Measurements from ENCODE around the gene CHCHD5. TPM values are rescaled to one million over a fixed set of nuclear protein-coding genes. Genes with fewer than 3 reads are reported as not detected.

Gene CHCHD5
- total RNA-seq, 1 experiment from 2014 or later: 32.3 TPM

- no peaks in the 10 kb centered on the region for H3K79me1 ChIP-seq (ENCODE audit: insufficient read depth, low read depth, low read length, poor library complexity, severe bottlenecking)
- H3K56ac ChIP-seq (ENCODE audit: insufficient read length, low read depth, low read length): no peak overlapping the region
- DNase-seq: no peak
- Mint-ChIP-seq H3K4me3 (peak overlapping the region; percentile 86 to 95), H3K36me3 (ENCODE audit: insufficient read depth in 1 of 3, low read depth in 3 of 3) (peaks cover 13 to 23% (median 18%) of the 10 kb centered on the region in 3 experiments), H3K4me1 (peaks cover 17% of the 10 kb centered on the region in 2 experiments), H3K27ac (peak overlapping the region; percentile 99 to 100 (median 99)), H3K27me3 (ENCODE audit: low read depth) (no peaks in the 10 kb centered on the region; the same call in 1 of the 2 replicates), H3K9me3 (no peaks in the 10 kb centered on the region)
- peak overlapping the region; percentile 30 for H2BK5ac ChIP-seq (ENCODE audit: insufficient read length, low read length)
- H4K91ac ChIP-seq (ENCODE audit: insufficient read length, low read depth, low read length): no peak overlapping the region
- no peak overlapping the region for H3K4ac ChIP-seq (ENCODE audit: low read depth, low read length)
- H3K4me2 ChIP-seq (ENCODE audit: insufficient read depth, insufficient read length, low read length): peak overlapping the region; percentile 88
- H4K20me1 ChIP-seq (ENCODE audit: control insufficient read depth, insufficient read depth, insufficient read length): no peaks in the 10 kb centered on the region
- TF ChIP-seq, protein P1, sequence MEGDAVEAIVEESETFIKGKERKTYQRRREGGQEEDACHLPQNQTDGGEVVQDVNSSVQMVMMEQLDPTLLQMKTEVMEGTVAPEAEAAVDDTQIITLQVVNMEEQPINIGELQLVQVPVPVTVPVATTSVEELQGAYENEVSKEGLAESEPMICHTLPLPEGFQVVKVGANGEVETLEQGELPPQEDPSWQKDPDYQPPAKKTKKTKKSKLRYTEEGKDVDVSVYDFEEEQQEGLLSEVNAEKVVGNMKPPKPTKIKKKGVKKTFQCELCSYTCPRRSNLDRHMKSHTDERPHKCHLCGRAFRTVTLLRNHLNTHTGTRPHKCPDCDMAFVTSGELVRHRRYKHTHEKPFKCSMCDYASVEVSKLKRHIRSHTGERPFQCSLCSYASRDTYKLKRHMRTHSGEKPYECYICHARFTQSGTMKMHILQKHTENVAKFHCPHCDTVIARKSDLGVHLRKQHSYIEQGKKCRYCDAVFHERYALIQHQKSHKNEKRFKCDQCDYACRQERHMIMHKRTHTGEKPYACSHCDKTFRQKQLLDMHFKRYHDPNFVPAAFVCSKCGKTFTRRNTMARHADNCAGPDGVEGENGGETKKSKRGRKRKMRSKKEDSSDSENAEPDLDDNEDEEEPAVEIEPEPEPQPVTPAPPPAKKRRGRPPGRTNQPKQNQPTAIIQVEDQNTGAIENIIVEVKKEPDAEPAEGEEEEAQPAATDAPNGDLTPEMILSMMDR (conservative IDR thresholded peaks at IDR 0.05): no peak
- no peak overlapping the region for H3T11ph ChIP-seq (ENCODE audit: low read length)
- H3K79me2 ChIP-seq (ENCODE audit: insufficient read depth, low read length): no peaks in the 10 kb centered on the region
- H2BK15ac ChIP-seq (ENCODE audit: low read depth, low read length): no peak overlapping the region
- no peaks in the 10 kb centered on the region for H3K4me1 ChIP-seq (ENCODE audit: insufficient read depth, low read length)
- H2BK20ac ChIP-seq (ENCODE audit: low read depth, low read length, poor library complexity, severe bottlenecking): no peak overlapping the region
- peak overlapping the region; percentile 80 for H3K18ac ChIP-seq (ENCODE audit: insufficient read length, low read depth, low read length)
- H4K8ac ChIP-seq (replicated peaks; ENCODE audit: insufficient read length, low read depth, low read length): no peak overlapping the region
- H3K9me3 ChIP-seq (ENCODE audit: control insufficient read depth, low read depth, low read length): no peaks in the 10 kb centered on the region
- WGBS (ENCODE audit: extremely low coverage, insufficient read length, low lambda C conversion rate): no CpG with 5 or more reads among the region's 19 CpGs
- peaks cover 13% of the 10 kb centered on the region for H3K23me2 ChIP-seq (ENCODE audit: insufficient read length, low read depth, low read length, poor library complexity, severe bottlenecking)
- peak overlapping the region; percentile 37 for H3K27ac ChIP-seq (ENCODE audit: insufficient read length, low read depth, low read length)
- H3K9ac ChIP-seq (ENCODE audit: extremely low read depth, insufficient read length, low read length): peak overlapping the region; percentile 90
- H2BK12ac ChIP-seq (ENCODE audit: insufficient read length, low read depth, low read length): no peak overlapping the region
- no peak overlapping the region for H4K5ac ChIP-seq (ENCODE audit: insufficient read length, low read depth, low read length)
- no peak overlapping the region for H2BK120ac ChIP-seq (ENCODE audit: low read depth, low read length, poor library complexity, severe bottlenecking)
- H3K27me3 ChIP-seq (ENCODE audit: insufficient read depth, low read length): no peaks in the 10 kb centered on the region
- H2AK5ac ChIP-seq (ENCODE audit: insufficient read length, low read length): no peak overlapping the region
- H3K14ac ChIP-seq (ENCODE audit: insufficient read depth, low read length): peak overlapping the region; percentile 89
- H3K23ac ChIP-seq (ENCODE audit: insufficient read length, low read depth, low read length): no peak overlapping the region
- H2AFZ ChIP-seq (ENCODE audit: low read length): no peak overlapping the region
Observed at GRCh38 chr2:112583497-112584133, 794 bp upstream of the CHCHD5 start.
